PC-9 (cell line): Measurements from ENCODE around the gene TUBGCP6. TPM values are rescaled to one million over a fixed set of nuclear protein-coding genes. Genes with fewer than 3 reads are reported as not detected.

Experiments
- BruUV-seq: library from RNA; stranded (reverse); fragments of 400-500 nt; replicated peaks from 2 replicates; lab custom pipeline; 2021; lab: Mats Ljungman, UMichigan
- CTCF ChIA-PET: fragments of 300-600 bp; sonication (Branson Sonifier 250); formaldehyde crosslinking; loops from one replicate; lab custom pipeline; 2022; ENCODE audit warnings: antibody characterized with exemption; lab: Charles Lee
- POLR2A ChIA-PET: fragments of 300-600 bp; sonication (Branson Sonifier 250); formaldehyde crosslinking; loops from one replicate; lab custom pipeline; 2022; ENCODE audit warnings: antibody characterized with exemption; ENCODE audit not compliant: unreplicated experiment; lab: Charles Lee
- DNase-seq, 2 experiments: peaks; one replicate each; pipeline versions ENCODE4 v3.0.0 to v3.0.0-alpha.2; 2015 to 2022; ENCODE audit warnings: mixed read lengths in 1 of 2
- H2AFZ ChIP-seq: fragments of 200-600 bp; sonication (generic); 2 replicates; pipeline ENCODE4 v1.8.1; 2017; ENCODE audit warnings: antibody characterized with exemption
- H3F3A ChIP-seq: fragments of 200-600 bp; sonication (generic); 2 replicates; pipeline ENCODE4 v1.8.1; 2017; ENCODE audit warnings: antibody characterized with exemption, mild to moderate bottlenecking, low read depth; ENCODE audit not compliant: insufficient read depth
- H3K27ac ChIP-seq: fragments of 200-600 bp; sonication (generic); 2 replicates; pipeline ENCODE4 v1.6.1; 2016; ENCODE audit warnings: mixed run types
- H3K27me3 ChIP-seq: fragments of 200-600 bp; sonication (generic); 2 replicates; pipeline ENCODE4 v1.6.1; 2016; ENCODE audit warnings: low read depth, mixed run types; ENCODE audit not compliant: insufficient read depth
- H3K36me3 ChIP-seq: fragments of 200-600 bp; sonication (generic); 2 replicates; pipeline ENCODE4 v1.6.1; 2016; ENCODE audit warnings: low read depth, mixed run types
- H3K4me1 ChIP-seq: fragments of 200-600 bp; sonication (generic); replicated peaks from 2 replicates; pipeline ENCODE4 v1.6.1; 2016; ENCODE audit warnings: mixed run types; ENCODE audit not compliant: insufficient read depth
- H3K4me2 ChIP-seq: fragments of 200-600 bp; sonication (generic); 2 replicates; pipeline ENCODE4 v1.6.1; 2017; ENCODE audit warnings: mixed run types
- H3K4me3 ChIP-seq: fragments of 200-600 bp; sonication (generic); 2 replicates; pipeline ENCODE4 v1.6.1; 2016; ENCODE audit warnings: mixed run types
- H3K79me2 ChIP-seq: fragments of 200-600 bp; sonication (generic); 2 replicates; pipeline ENCODE4 v1.6.1; 2017; ENCODE audit warnings: low read depth, mixed run types
- H3K9me2 ChIP-seq: fragments of 200-600 bp; sonication (generic); 2 replicates; pipeline ENCODE4 v1.8.1; 2017; ENCODE audit warnings: mild to moderate bottlenecking; ENCODE audit not compliant: insufficient read depth
- H3K9me3 ChIP-seq: fragments of 200-600 bp; sonication (generic); 2 replicates; pipeline ENCODE4 v1.8.1; 2016; ENCODE audit warnings: low read depth; ENCODE audit not compliant: insufficient read depth
- H4K20me1 ChIP-seq: fragments of 200-600 bp; sonication (generic); 2 replicates; pipeline ENCODE4 v1.8.1; 2017; ENCODE audit not compliant: insufficient read depth
- CTCF ChIP-seq: fragments of 200-600 bp; sonication (generic); conservative IDR thresholded peaks from 2 replicates; pipeline ENCODE4 v1.6.1; 2017; ENCODE audit warnings: mixed run types, antibody characterized with exemption, mild to moderate bottlenecking, moderate library complexity
- EZH2 ChIP-seq: fragments of 200-600 bp; sonication (generic); IDR thresholded peaks from 2 replicates; pipeline ENCODE4 v1.8.0; 2017; ENCODE audit warnings: antibody characterized with exemption, low read depth
- intact Hi-C: fragments of 100-400 bp; cut with micrococcal nuclease; formaldehyde crosslinking; loops from one replicate; pipeline ENCODE4 v1.10.0; 2022; ENCODE audit not compliant: unreplicated experiment
- total RNA-seq: library from RNA; stranded (reverse); gene quantifications from 2 replicates; pipeline ENCODE4 v1.2.3, GENCODE V29; 2021

TUBGCP6 gene
- total RNA-seq, 1 experiment from 2014 or later, result 31.3 TPM

- H3K4me3 ChIP-seq, result no peak overlapping the region
- peaks cover 43% of the 10 kb centered on the region for H3K4me1 ChIP-seq
- H3K9me2 ChIP-seq, result no peaks in the 10 kb centered on the region
- TF ChIP-seq CTCF (no peak), EZH2 (no peak)
- no peak for DNase-seq
- peaks cover 5% of the 10 kb centered on the region for H3K79me2 ChIP-seq
- no peaks in the 10 kb centered on the region for H4K20me1 ChIP-seq
- no peaks in the 10 kb centered on the region for H3K27me3 ChIP-seq
- H3K36me3 ChIP-seq, result no peaks in the 10 kb centered on the region
- H3K27ac ChIP-seq, result no peak overlapping the region
- ChIA-PET POLR2A (no interaction called here), CTCF (no interaction called here)
- H3K9me3 ChIP-seq, result no peaks in the 10 kb centered on the region
- intact Hi-C loops, result no loop called here
- H3F3A ChIP-seq, result peaks cover 30% of the 10 kb centered on the region
- no peak overlapping the region for H3K4me2 ChIP-seq
- no peak overlapping the region for H2AFZ ChIP-seq
- BruUV-seq, result no TSS peak
Measured at GRCh38 chr22:50264946-50265669, 20.3 kb upstream of the TUBGCP6 start.

GRCh38 chr22:50264104-50264745 is 19.4 kb upstream of the TUBGCP6 start:
- intact Hi-C loops, result no loop called here
- DNase-seq, result no peak
- no peak overlapping the region for H2AFZ ChIP-seq
- no peak overlapping the region for H3K27ac ChIP-seq
- peaks cover 43% of the 10 kb centered on the region for H3K4me1 ChIP-seq
- peaks cover 11% of the 10 kb centered on the region for H3K79me2 ChIP-seq
- no peaks in the 10 kb centered on the region for H3K36me3 ChIP-seq
- no peak overlapping the region for H3K4me2 ChIP-seq
- no peaks in the 10 kb centered on the region for H3K9me3 ChIP-seq
- no peak overlapping the region for H3K4me3 ChIP-seq
- TF ChIP-seq CTCF (no peak), EZH2 (no peak)
- H3K27me3 ChIP-seq, result no peaks in the 10 kb centered on the region
- no peaks in the 10 kb centered on the region; the same call in 1 of the 2 replicates for H4K20me1 ChIP-seq
- ChIA-PET CTCF (no interaction called here), POLR2A (no interaction called here)
- H3F3A ChIP-seq, result peaks cover 23% of the 10 kb centered on the region
- BruUV-seq, result no TSS peak
- no peaks in the 10 kb centered on the region for H3K9me2 ChIP-seq

GRCh38 chr22:50262973-50263617 is 18.3 kb upstream of the TUBGCP6 start:
- Histone ChIP-seq H3K4me3 (0 out of 2 replicates have a peak overlapping the region, but pooled peaks have one; percentile 62), H3K9me3 (no peaks in the 10 kb centered on the region), H3K4me2 (peak overlapping the region; percentile 92), H3K27ac (peak overlapping the region; percentile 33), H3K79me2 (peaks cover 22% of the 10 kb centered on the region), H3K36me3 (no peaks in the 10 kb centered on the region), H4K20me1 (no peaks in the 10 kb centered on the region; the same call in none of the 2 replicates), H3K27me3 (no peaks in the 10 kb centered on the region), H3K4me1 (peaks cover 32% of the 10 kb centered on the region), H2AFZ (no peak overlapping the region), H3K9me2 (no peaks in the 10 kb centered on the region), H3F3A (peaks cover 19% of the 10 kb centered on the region)
- TSS peak; percentile 39 for BruUV-seq
- ChIA-PET CTCF (interaction anchor here (0.5 to 1.0 kb wide), 3 partner anchors 11 to 495 kb away, joined by 3 to 5 read pairs (median 4); no protein-coding TSS in a partner anchor), POLR2A (interaction anchor here (0.6 kb wide), 2 partner anchors 17 to 51 kb away, joined by 3 read pairs; no protein-coding TSS in a partner anchor)
- intact Hi-C loops, result no loop called here
- no peak for DNase-seq
- TF ChIP-seq EZH2, result no peak
- no peak for TF ChIP-seq CTCF
